Erythroblast (primary cell): ENCODE measurements around the gene OPCML.

Experiments
- DNase-seq, 2 experiments: peaks; one replicate each; lab custom pipeline; 2025; lab: John Stamatoyannopoulos, UW
- GATA1 ChIP-seq: IDR thresholded peaks from 2 replicates; pipeline ENCODE4 v1.6.1; 2011; ENCODE audit warnings: low read depth, mild to moderate bottlenecking, control low read depth, low read length, moderate library complexity
- POLR2A ChIP-seq: IDR thresholded peaks from 2 replicates; pipeline ENCODE4 v1.6.1; 2011; ENCODE audit warnings: mild to moderate bottlenecking, low read length

OPCML gene

GRCh38 chr11:133503236-133503635 lies 29.1 kb downstream of the OPCML start:
- DNase-seq = no peak
- TF ChIP-seq GATA1 (no peak), POLR2A (no peak)

DNA sequence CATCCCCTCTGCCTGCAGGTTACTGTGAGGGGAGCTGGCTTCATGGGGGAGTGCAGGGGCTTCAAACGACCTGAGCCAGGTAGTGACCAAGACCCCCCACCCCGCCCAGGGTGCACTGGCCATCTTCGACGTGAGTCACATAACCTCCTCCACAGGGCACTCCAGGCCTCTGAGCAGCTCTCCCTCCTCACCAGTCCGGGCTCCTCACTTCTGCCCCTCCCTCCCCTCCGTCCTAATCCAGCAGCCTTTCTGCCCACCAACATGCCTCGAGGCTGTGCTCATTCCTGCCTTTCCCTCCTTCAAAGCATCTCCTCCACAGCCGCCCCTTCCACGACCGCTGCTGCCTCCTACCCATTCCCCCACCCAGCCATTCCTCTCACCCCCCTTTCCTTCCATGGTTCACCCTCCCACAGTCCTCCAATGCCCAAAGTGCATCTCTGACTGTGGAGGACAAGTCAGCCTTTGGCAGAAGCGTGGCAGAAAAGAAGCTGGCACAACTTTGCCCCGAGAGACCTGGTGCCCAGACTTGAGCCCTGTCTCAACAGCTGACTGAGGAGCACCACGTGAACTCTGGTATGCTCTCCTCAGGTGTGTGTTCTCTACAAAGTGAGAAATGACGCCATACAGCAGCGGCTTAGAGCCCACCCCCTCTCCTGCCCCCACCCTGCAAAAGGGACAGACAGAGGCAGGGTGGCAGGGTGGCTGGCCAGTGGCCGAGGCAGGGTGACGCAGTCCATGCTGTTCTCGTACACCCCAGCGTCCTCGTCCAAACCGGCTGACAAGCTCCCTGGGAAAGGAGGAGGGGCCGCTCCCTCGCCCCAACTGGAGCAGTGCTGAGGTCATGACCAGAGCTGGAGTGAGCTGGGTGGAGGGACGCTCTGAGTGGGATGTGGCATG lies 30.4 kb downstream of the OPCML start:
- no peak for TF ChIP-seq POLR2A
- TF ChIP-seq GATA1 = no peak
- DNase-seq = no peak

DNA sequence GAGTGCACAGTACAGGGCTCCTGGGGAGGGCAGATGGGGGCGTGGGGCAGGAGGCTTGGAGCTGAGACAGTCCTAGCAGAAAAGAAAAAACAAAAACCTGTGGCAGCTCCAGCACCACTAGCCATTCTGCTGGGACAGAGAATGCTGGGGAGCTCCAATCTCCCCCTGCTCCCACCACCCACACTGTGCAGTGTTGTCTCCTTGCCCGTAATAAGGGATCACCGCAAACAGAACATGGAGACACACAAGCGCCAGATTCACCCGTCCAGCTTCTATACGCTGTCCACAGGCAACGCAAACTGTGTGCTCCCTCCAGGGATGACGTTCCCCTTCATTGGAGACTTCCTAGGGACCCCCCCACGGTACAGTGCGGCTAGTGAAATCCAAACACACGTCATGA lies 31.4 kb downstream of the OPCML start:
- DNase-seq = no peak
- TF ChIP-seq GATA1 (no peak), POLR2A (no peak)

- no peak for TF ChIP-seq GATA1
- TF ChIP-seq POLR2A = no peak
These were observed 31.9 kb downstream of the OPCML start for GRCh38 chr11:133500435-133500834.

GRCh38 chr11:133498969-133499368 lies 33.3 kb downstream of the OPCML start:
- no peak for DNase-seq
- TF ChIP-seq GATA1 (no peak), POLR2A (no peak)

More at GRCh38 chr11:133500435-133500834, 31.9 kb downstream of the OPCML start:
- no peak for DNase-seq

DNA sequence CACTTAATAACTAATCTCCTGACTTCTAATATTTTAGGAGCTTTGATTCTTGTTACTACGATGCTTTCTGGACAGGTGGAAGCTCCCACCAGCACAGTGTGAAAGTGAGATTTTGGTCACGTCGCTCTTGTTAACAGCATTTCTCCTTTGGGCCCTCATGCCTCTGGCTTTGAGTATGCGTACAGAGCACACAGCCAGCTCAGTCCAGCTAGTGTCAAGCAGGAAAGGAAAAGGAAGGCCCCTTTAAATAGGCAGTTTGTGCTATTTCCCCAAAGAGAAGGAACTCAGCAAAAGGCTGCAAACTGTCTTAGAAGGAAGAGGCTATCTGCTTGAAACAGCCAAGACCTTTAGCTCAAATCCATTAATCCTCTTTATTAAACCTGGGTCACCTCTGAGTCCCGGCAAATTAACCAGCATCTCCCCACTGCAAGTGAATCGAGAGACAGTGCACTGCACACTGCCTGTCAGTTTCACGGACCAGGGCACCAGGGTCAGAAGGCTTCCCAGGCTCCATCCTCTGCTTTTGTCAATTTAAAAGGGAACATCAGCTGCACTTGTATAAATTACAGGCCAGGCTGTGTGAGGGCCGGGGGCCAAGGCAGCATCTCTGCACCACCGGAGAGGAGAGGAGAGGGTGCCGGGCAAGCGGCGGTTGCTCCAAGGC lies 34.7 kb downstream of the OPCML start:
- TF ChIP-seq POLR2A = no peak
- TF ChIP-seq GATA1 = no peak
- no peak for DNase-seq

DNA sequence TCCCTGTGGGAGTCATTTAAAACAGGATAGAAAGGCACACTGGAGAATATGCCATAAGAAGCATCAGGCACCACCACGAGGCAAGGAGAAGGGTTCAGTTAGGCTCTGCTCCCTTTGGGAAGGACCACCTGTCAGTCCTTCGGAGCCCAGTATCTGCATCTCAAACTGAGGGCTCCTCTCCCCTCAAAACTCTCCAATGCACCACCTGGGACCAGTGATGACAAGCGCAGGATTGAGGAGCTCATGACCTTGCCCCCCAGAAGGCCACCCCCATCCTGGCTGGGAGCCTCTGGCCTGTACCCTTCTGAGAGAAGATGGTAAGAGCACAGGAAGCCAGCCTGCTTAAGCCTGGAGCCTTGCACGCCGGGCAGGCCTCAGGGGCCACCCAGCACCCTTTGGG lies 39.4 kb downstream of the OPCML start:
- TF ChIP-seq GATA1 = no peak
- TF ChIP-seq POLR2A = no peak
- DNase-seq = no peak

- no peak for TF ChIP-seq GATA1
- no peak for DNase-seq
These were observed 40.5 kb downstream of the OPCML start for GRCh38 chr11:133491680-133492383.

DNA sequence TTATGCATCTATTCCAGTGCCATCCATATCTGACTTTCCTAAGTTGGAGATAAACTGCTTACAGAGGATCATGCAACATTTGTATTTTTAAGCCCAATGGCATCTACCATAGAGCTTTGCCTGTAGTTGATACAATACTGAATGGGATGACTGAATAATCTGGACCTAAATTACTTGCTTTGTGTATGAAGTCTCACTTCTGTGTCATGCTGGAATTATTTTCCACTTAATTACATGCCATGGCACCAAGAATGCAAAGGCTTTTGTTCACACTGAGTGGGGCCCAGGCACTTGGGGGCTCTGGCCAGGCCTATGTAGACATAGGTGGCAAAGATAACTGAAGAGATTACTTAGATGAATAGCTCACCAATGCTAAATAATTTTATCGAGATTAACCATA lies 51.6 kb downstream of the OPCML start:
- no peak for DNase-seq
- TF ChIP-seq POLR2A (no peak), GATA1 (no peak)

DNA sequence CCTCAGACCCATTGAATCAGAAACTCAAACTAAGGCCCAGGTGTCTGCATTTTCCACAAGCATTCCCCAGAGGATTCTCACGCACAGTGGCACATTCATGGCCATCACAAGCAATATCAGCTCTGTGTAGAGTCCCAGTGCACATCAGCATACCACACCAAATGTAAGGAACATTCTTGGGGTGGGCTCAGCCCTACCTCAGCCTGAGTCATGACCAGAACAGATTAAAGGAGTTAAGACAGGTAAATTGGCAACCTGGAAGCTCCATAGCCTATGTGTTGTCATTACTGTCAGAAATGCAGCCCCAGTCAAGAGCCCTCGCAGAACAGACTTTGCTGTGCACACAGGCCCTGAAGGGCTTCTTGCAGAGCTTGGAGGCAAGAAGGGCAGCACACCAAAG lies 53.1 kb downstream of the OPCML start:
- no peak for DNase-seq
- TF ChIP-seq POLR2A (no peak), GATA1 (no peak)

DNA sequence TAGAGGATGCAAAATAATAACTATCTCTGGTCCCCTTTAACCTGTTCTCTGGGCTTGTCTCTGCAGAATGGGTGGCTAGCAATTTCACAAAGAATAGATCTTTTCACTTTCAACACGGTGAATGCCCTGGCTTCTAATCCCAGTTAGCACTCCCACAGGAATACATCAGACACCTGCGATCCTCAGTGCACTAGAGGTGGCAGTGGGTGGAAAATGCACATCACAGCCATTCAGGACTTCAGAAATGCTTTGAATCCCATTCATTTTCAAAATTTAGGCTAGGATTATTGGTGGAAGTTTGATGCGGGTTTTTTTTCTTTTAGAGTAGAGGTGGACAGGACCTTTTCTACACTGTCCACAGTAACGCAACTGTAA lies 55.1 kb downstream of the OPCML start:
- no peak for TF ChIP-seq GATA1
- TF ChIP-seq POLR2A = no peak
- DNase-seq = no peak

- no peak for TF ChIP-seq GATA1
- DNase-seq = no peak
These were observed 55.6 kb downstream of the OPCML start for GRCh38 chr11:133476570-133477250.

- no peak for DNase-seq
- TF ChIP-seq POLR2A = no peak
- no peak for TF ChIP-seq GATA1
These were observed 57.8 kb downstream of the OPCML start for GRCh38 chr11:133474461-133474860.

GRCh38 chr11:133467686-133468085 lies 64.6 kb downstream of the OPCML start:
- TF ChIP-seq GATA1 (no peak), POLR2A (no peak)
- no peak for DNase-seq
